ENCODE data around the gene POPDC2. TPM values are rescaled to one million over a fixed set of nuclear protein-coding genes. Genes with fewer than 3 reads are reported as not detected.
"Not testable (repeated sequence)": the region's sequence is repeated elsewhere in the genome, so short reads cannot be mapped to it uniquely, and the experiment has no call there.

The POPDC2 gene
- total RNA-seq, 4 donors from 2014 or later = 67.9 to 92.6 (median 79.3) TPM

GRCh38 chr3:119598410-119599098, 61.8 kb downstream of the POPDC2 start:
- TF ChIP-seq EP300 (IDR thresholded peaks at IDR 0.05) = no peak
- TF ChIP-seq POLR2AphosphoS5 (IDR thresholded peaks at IDR 0.05) = no peak
- no peak for TF ChIP-seq CTCF (IDR thresholded peaks at IDR 0.05)
- no peak for TF ChIP-seq POLR2A (IDR thresholded peaks at IDR 0.05; ENCODE audit: low read depth)
- H3K27me3 ChIP-seq = no peaks in the 10 kb centered on the region
- no peak for DNase-seq (ENCODE audit: extremely low spot score)
- WGBS = 100% methylated on average over 1 of the region's 1 CpG
- intact Hi-C loops (cut with DNase I) = no loop called here
- no peaks in the 10 kb centered on the region for H3K36me3 ChIP-seq
- H3K4me3 ChIP-seq = no peak overlapping the region
- no peak overlapping the region for H3K27ac ChIP-seq (replicated peaks in 1 of 4)
- peaks cover 7 to 47% (median 11%) of the 10 kb centered on the region in 4 donors for H3K4me1 ChIP-seq
- no peaks in the 10 kb centered on the region for H3K9me3 ChIP-seq

GRCh38 chr3:119597548-119598288, 62.7 kb downstream of the POPDC2 start, which contains the start of gene PLA1A:
PLA1A (plus strand) TSS chr3:119597885; CDS start chr3:119597914, 29 bp downstream.
- H3K36me3 ChIP-seq = no peaks in the 10 kb centered on the region
- 66% methylated on average over 7 of the region's 7 CpGs for WGBS
- no peaks in the 10 kb centered on the region for H3K27me3 ChIP-seq
- intact Hi-C loops (cut with DNase I) = no loop called here
- no peak for DNase-seq (ENCODE audit: extremely low spot score)
- no peak within 1 kb of the TSS for H3K4me3 ChIP-seq
- no peaks in the 10 kb centered on the region for H3K9me3 ChIP-seq
- peak within 1 kb of the TSS; percentile 25 to 63 (median 54) for H3K27ac ChIP-seq (replicated peaks in 1 of 4)
- peaks cover 7 to 44% (median 11%) of the 10 kb centered on the region in 4 donors for H3K4me1 ChIP-seq
- no peak for TF ChIP-seq POLR2A (IDR thresholded peaks at IDR 0.05; ENCODE audit: low read depth)
- no peak for TF ChIP-seq POLR2AphosphoS5 (IDR thresholded peaks at IDR 0.05)

- DNase-seq (ENCODE audit: extremely low spot score) = no peak
- intact Hi-C loops (cut with DNase I) = no loop called here
- Histone ChIP-seq H3K4me1 (peaks cover 7 to 40% (median 11%) of the 10 kb centered on the region in 4 donors), H3K27me3 (peaks cover 0 to 5% (median 0%) of the 10 kb centered on the region in 4 donors), H3K36me3 (no peaks in the 10 kb centered on the region), H3K27ac (replicated peaks in 1 of 4) (no peak overlapping the region), H3K4me3 (no peak overlapping the region), H3K9me3 (no peaks in the 10 kb centered on the region)
- TF ChIP-seq EP300 (IDR thresholded peaks at IDR 0.05) = no peak
- TF ChIP-seq POLR2AphosphoS5 (IDR thresholded peaks at IDR 0.05) = no peak
- no peak for TF ChIP-seq POLR2A (IDR thresholded peaks at IDR 0.05; ENCODE audit: low read depth)
- WGBS = 87% methylated on average over 6 of the region's 6 CpGs
These were observed 64.0 kb downstream of the POPDC2 start for GRCh38 chr3:119596398-119596797.

- peak overlapping the region; percentile 17 to 50 (median 34) for H3K4me3 ChIP-seq
- H3K27ac ChIP-seq (replicated peaks in 1 of 4) = no peak overlapping the region
- no peaks in the 10 kb centered on the region for H3K9me3 ChIP-seq
- TF ChIP-seq POLR2A (IDR thresholded peaks at IDR 0.05; ENCODE audit: low read depth) (no peak), CTCF (IDR thresholded peaks at IDR 0.05) (no peak), EP300 (IDR thresholded peaks at IDR 0.05) (no peak)
- no peak for DNase-seq (ENCODE audit: extremely low spot score)
- WGBS = 81% methylated on average over 6 of the region's 7 CpGs
- H3K36me3 ChIP-seq = no peaks in the 10 kb centered on the region
- H3K4me1 ChIP-seq = peaks cover 7 to 40% (median 11%) of the 10 kb centered on the region in 4 donors
- intact Hi-C loops (cut with DNase I) = no loop called here
- peaks cover 0 to 5% (median 0%) of the 10 kb centered on the region in 4 donors for H3K27me3 ChIP-seq
These were observed 64.6 kb downstream of the POPDC2 start for GRCh38 chr3:119595639-119596334.

GRCh38 chr3:119594929-119595328, 65.5 kb downstream of the POPDC2 start:
- H3K27me3 ChIP-seq; DNase-seq (ENCODE audit: extremely low spot score); H3K4me3 ChIP-seq; intact Hi-C loops (cut with DNase I); H3K27ac ChIP-seq (replicated peaks in 1 of 4); H3K36me3 ChIP-seq; H3K9me3 ChIP-seq: not testable (repeated sequence)
- H3K4me1 ChIP-seq = peaks cover 7 to 35% (median 11%) of the 10 kb centered on the region in 4 donors
- WGBS = 100% methylated on average over 1 of the region's 1 CpG

GRCh38 chr3:119594066-119594465, 66.3 kb downstream of the POPDC2 start:
- intact Hi-C loops (cut with DNase I) = no loop called here
- Histone ChIP-seq H3K9me3 (no peaks in the 10 kb centered on the region), H3K4me3 (no peak overlapping the region), H3K4me1 (peaks cover 7 to 32% (median 11%) of the 10 kb centered on the region in 4 donors), H3K27me3 (peaks cover 0 to 5% (median 0%) of the 10 kb centered on the region in 4 donors), H3K36me3 (no peaks in the 10 kb centered on the region), H3K27ac (replicated peaks in 1 of 4) (no peak overlapping the region)
- TF ChIP-seq CTCF (IDR thresholded peaks at IDR 0.05) (no peak), EP300 (IDR thresholded peaks at IDR 0.05) (no peak), POLR2AphosphoS5 (IDR thresholded peaks at IDR 0.05) (no peak), POLR2A (IDR thresholded peaks at IDR 0.05; ENCODE audit: low read depth) (no peak)
- 89% methylated on average over 5 of the region's 5 CpGs for WGBS
- DNase-seq (ENCODE audit: extremely low spot score) = no peak
